Naive thymus-derived CD4-positive, alpha-beta T cell (primary cell): ENCODE results near the gene YPEL1. TPM values are rescaled to one million over a fixed set of nuclear protein-coding genes. Genes with fewer than 3 reads are reported as not detected.

Experiments used
- ATAC-seq: fragments of 150-1000 bp; cut with Tn5 transposase; 2 replicates; pipeline ENCODE4 v1.10.0; 2021; ENCODE audit warnings: mild to moderate bottlenecking, moderate library complexity
- CTCF ChIA-PET: fragments of 350-600 bp; sonication (Branson Sonifier 250); formaldehyde crosslinking; loops from one replicate; lab custom pipeline; 2021; ENCODE audit warnings: antibody characterized with exemption; lab: Charles Lee
- POLR2A ChIA-PET: fragments of 350-600 bp; sonication (Branson Sonifier 250); formaldehyde crosslinking; loops from one replicate; lab custom pipeline; 2021; ENCODE audit warnings: antibody characterized with exemption, inconsistent platforms; lab: Charles Lee
- DNase-seq, 9 donors: peaks; one replicate each; pipeline versions ENCODE4 v3.0.0 to v3.0.0-alpha.2; 2020 to 2022; ENCODE audit warnings: mixed read lengths in 1 of 9
- H3K27ac ChIP-seq: one replicate; pipeline ENCODE4 v1.7.0; 2013; ENCODE audit warnings: mild to moderate bottlenecking, low read depth, low read length, moderate library complexity
- H3K27me3 ChIP-seq, 2 donors: one replicate each; pipeline ENCODE4 v1.7.0; 2013; ENCODE audit warnings: low read length in 2 of 2, mild to moderate bottlenecking in 2 of 2, moderate library complexity in 2 of 2; ENCODE audit not compliant: control insufficient read depth in 2 of 2, insufficient read depth in 2 of 2
- H3K36me3 ChIP-seq, 3 experiments: 1 replicate in 2 of 3; 2 replicates in 1 of 3; pipeline ENCODE4 v1.7.0; 2013; ENCODE audit warnings: low read length in 3 of 3, mild to moderate bottlenecking in 3 of 3, moderate library complexity in 1 of 3; ENCODE audit not compliant: insufficient read depth in 3 of 3, control insufficient read depth in 2 of 3
- H3K4me1 ChIP-seq, 2 donors: one replicate each; pipeline ENCODE4 v1.7.0; 2013; ENCODE audit warnings: low read length in 2 of 2, mild to moderate bottlenecking in 2 of 2, moderate library complexity in 1 of 2; ENCODE audit not compliant: control insufficient read depth in 2 of 2, insufficient read depth in 2 of 2
- H3K4me3 ChIP-seq: 2 replicates; pipeline ENCODE4 v1.7.0; 2013; ENCODE audit warnings: mild to moderate bottlenecking, low read length
- H3K9me3 ChIP-seq, 3 experiments: 1 replicate in 2 of 3; 2 replicates in 1 of 3; pipeline ENCODE4 v1.7.0; 2013; ENCODE audit warnings: low read length in 3 of 3; ENCODE audit not compliant: control insufficient read depth in 2 of 3
- H3K27ac Mint-ChIP-seq, 9 donors: one replicate each; pipeline ENCODE4 v1.8.0; 2020 to 2022; ENCODE audit warnings: mixed read lengths in 9 of 9, mild to moderate bottlenecking in 8 of 9, moderate library complexity in 5 of 9, inconsistent platforms in 2 of 9
- H3K27me3 Mint-ChIP-seq, 5 donors: one replicate each; pipeline ENCODE4 v1.8.0; 2021 to 2022; ENCODE audit warnings: mixed read lengths in 5 of 5, mild to moderate bottlenecking in 1 of 5
- H3K36me3 Mint-ChIP-seq, 5 donors: one replicate each; pipeline ENCODE4 v1.8.0; 2020 to 2022; ENCODE audit warnings: mixed read lengths in 5 of 5, mild to moderate bottlenecking in 3 of 5, inconsistent platforms in 1 of 5
- H3K4me1 Mint-ChIP-seq, 7 donors: one replicate each; pipeline ENCODE4 v1.8.0; 2020 to 2022; ENCODE audit warnings: mixed read lengths in 7 of 7, mild to moderate bottlenecking in 3 of 7, inconsistent platforms in 1 of 7
- H3K4me3 Mint-ChIP-seq, 10 donors: one replicate each; pipeline ENCODE4 v1.8.0; 2020 to 2022; ENCODE audit warnings: mild to moderate bottlenecking in 10 of 10, mixed read lengths in 10 of 10, moderate library complexity in 6 of 10, inconsistent platforms in 2 of 10
- H3K9me3 Mint-ChIP-seq, 11 donors: one replicate each; pipeline ENCODE4 v1.8.0; 2020 to 2022; ENCODE audit warnings: mixed read lengths in 11 of 11, mild to moderate bottlenecking in 4 of 11, inconsistent platforms in 1 of 11, moderate library complexity in 1 of 11
- intact Hi-C, 2 donors: fragments of 100-400 bp; cut with micrococcal nuclease; formaldehyde crosslinking; loops; one replicate each; pipeline ENCODE4 v1.15.1; 2023
- polyA plus RNA-seq, 2 donors: library from polyadenylated mRNA; unstranded; fragments of 300-500 nt; fragmentation: Illumina TruSeq; gene quantifications; one replicate each; pipeline ENCODE4 v1.2.3, GENCODE V29; 2021
- total RNA-seq, 6 experiments: library from RNA in 5 of 6; stranded (reverse) in 5 of 6; gene quantifications; 1 replicate in 5 of 6; 2 replicates in 1 of 6; pipeline ENCODE4 v1.2.3 and lab custom pipeline; 2021 to 2026

Gene YPEL1
- total and polyA plus RNA-seq, 7 experiments from 2014 or later = 1.5 to 9.5 (median 3.6) TPM

- Mint-ChIP-seq H3K36me3 (peaks cover 0 to 3% (median 0%) of the 10 kb centered on the region in 5 donors), H3K4me3 (peak overlapping the region in 1 of 10 donors; percentile 38), H3K27ac (no peak overlapping the region), H3K9me3 (no peaks in the 10 kb centered on the region), H3K27me3 (no peaks in the 10 kb centered on the region), H3K4me1 (peaks cover 13 to 22% (median 17%) of the 10 kb centered on the region in 7 donors)
- H3K27ac ChIP-seq = no peak overlapping the region
- CTCF ChIA-PET = interaction anchor here (0.5 kb wide), 1 partner anchor 91 kb away, joined by 3 read pairs; no protein-coding TSS in a partner anchor
- intact Hi-C loops = loop anchor here in 1 of 2 donors (5.0 kb wide), 1 partner anchor 157 kb away; no protein-coding TSS in a partner anchor
- H3K27me3 ChIP-seq = no peaks in the 10 kb centered on the region
- POLR2A ChIA-PET = no interaction called here
- H3K4me1 ChIP-seq = peaks cover 0 to 14% of the 10 kb centered on the region in 2 donors
- H3K36me3 ChIP-seq = no peaks in the 10 kb centered on the region
- H3K9me3 ChIP-seq = no peaks in the 10 kb centered on the region
- ATAC-seq = no peak
- H3K4me3 ChIP-seq = no peak overlapping the region
- DNase-seq = no peak
Measured at GRCh38 chr22:21659864-21660525, 75.6 kb downstream of the YPEL1 start.

GRCh38 chr22:21657360-21658032 lies 78.1 kb downstream of the YPEL1 start:
- Histone ChIP-seq H3K9me3 (no peaks in the 10 kb centered on the region), H3K27me3 (no peaks in the 10 kb centered on the region), H3K4me3 (peak overlapping the region; percentile 56), H3K4me1 (peaks cover 0 to 14% of the 10 kb centered on the region in 2 donors), H3K27ac (peak overlapping the region; percentile 62), H3K36me3 (no peaks in the 10 kb centered on the region)
- CTCF ChIA-PET = interaction anchor here (2.7 kb wide), 1 partner anchor 15 kb away, joined by 9 read pairs; the partner anchor contains the start of gene SDF2L1
- intact Hi-C loops = loop anchor here (1.0 to 5.0 kb wide), 4 partner anchors 9 to 160 kb away; partner anchors contain the start of genes SDF2L1 (in 2 of the 2), PPIL2 (in 1 of the 2) and YDJC (in 1 of the 2)
- DNase-seq (peak; percentile 61 to 90 (median 67)), ATAC-seq (peak; percentile 96)
- peaks cover 0 to 3% (median 0%) of the 10 kb centered on the region in 5 donors for H3K36me3 Mint-ChIP-seq
- H3K9me3 Mint-ChIP-seq = no peaks in the 10 kb centered on the region
- POLR2A ChIA-PET = interaction anchor here (0.5 kb wide), 1 partner anchor 10 kb away, joined by 4 read pairs; no protein-coding TSS in a partner anchor
- H3K4me1 Mint-ChIP-seq = peaks cover 11 to 26% (median 13%) of the 10 kb centered on the region in 7 donors
- peak overlapping the region in 5 of 9 donors; percentile 38 to 91 (median 68) for H3K27ac Mint-ChIP-seq
- H3K4me3 Mint-ChIP-seq = peak overlapping the region; percentile 75 to 94 (median 86)
- H3K27me3 Mint-ChIP-seq = no peaks in the 10 kb centered on the region

- no peaks in the 10 kb centered on the region for H3K9me3 Mint-ChIP-seq
Measured at GRCh38 chr22:21657020-21657359, 78.6 kb downstream of the YPEL1 start.

DNA sequence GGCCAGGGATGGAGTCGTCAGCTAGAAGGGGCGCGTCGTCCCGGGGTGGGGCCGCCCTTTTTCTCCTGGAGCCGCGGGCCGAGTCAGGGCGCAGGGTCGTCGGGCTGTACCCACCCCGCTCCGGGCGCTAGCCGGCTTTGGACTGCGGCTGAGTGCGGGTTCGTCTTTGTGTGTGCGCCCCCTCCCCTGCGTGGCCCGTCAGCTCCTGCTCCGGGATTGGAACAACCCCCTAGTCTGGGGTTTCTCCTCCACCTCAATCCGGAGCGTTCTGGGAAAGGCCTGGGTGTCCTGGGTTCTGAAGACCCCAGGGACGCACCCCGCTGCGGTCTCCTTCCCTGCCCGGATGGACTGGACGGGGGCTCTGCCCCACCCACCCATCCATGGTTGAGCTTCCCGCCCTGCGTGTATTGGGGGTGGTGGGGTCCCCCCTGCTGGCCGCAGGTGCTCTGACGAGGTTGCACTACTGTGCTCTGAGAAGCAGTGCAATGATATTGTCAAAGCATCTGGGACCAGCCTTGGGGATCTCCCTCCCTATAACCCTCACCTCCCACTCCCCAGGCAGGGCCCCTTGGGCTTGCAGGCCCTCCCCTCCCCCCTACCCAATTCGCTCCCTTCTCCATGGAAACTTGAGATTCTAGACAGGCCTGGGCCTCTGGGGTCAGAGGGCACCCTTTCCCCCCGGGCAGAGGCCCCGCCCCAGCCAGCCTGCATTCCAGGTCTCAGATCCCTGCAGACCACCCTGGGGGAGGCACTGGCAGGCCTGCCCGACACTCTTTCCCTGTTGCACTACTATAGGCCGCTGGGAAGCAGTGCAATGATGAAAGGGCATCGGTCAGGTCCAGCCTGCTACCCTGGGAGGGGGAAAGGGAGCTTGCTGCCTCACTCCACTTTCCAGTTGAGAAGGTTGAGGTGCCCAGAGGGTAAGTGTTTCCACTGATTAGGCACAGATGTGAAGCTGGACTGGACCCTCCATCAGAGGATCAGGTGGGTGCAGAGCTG lies 82.7 kb downstream of the YPEL1 start:
- Histone ChIP-seq H3K27me3 (no peaks in the 10 kb centered on the region), H3K4me3 (peak overlapping the region; percentile 63), H3K27ac (peak overlapping the region; percentile 36), H3K9me3 (no peaks in the 10 kb centered on the region), H3K4me1 (peaks cover 9 to 22% of the 10 kb centered on the region in 2 donors), H3K36me3 (no peaks in the 10 kb centered on the region)
- peak overlapping the region in 7 of 10 donors; percentile 48 to 89 (median 89) for H3K4me3 Mint-ChIP-seq
- no peak for ATAC-seq
- DNase-seq = no peak
- intact Hi-C loops = loop anchor here in 1 of 2 donors (1.0 kb wide), 2 partner anchors 11 to 12 kb away; partner anchors contain the start of gene SDF2L1
- no peak overlapping the region for H3K27ac Mint-ChIP-seq
- ChIA-PET POLR2A (interaction anchor here (0.9 to 4.4 kb wide), 5 partner anchors 10 to 23 kb away, joined by 3 to 23 read pairs (median 4); partner anchors contain the start of genes PPIL2, SDF2L1 and YDJC), CTCF (interaction anchor here (0.9 kb wide), 1 partner anchor 10 kb away, joined by 4 read pairs; the partner anchor contains the start of gene SDF2L1)
- H3K36me3 Mint-ChIP-seq = peaks cover 0 to 6% (median 0%) of the 10 kb centered on the region in 5 donors
- H3K4me1 Mint-ChIP-seq = peaks cover 18 to 41% (median 31%) of the 10 kb centered on the region in 7 donors
- H3K27me3 Mint-ChIP-seq = no peaks in the 10 kb centered on the region
- no peaks in the 10 kb centered on the region for H3K9me3 Mint-ChIP-seq

More at GRCh38 chr22:21657020-21657359, 78.6 kb downstream of the YPEL1 start:
- peak overlapping the region; percentile 62 for H3K27ac ChIP-seq
- no peaks in the 10 kb centered on the region for H3K36me3 ChIP-seq
- DNase-seq (no peak), ATAC-seq (no peak)
- Mint-ChIP-seq H3K27ac (peak overlapping the region in 8 of 9 donors; percentile 5 to 91 (median 70)), H3K4me1 (peaks cover 11 to 26% (median 14%) of the 10 kb centered on the region in 7 donors), H3K27me3 (no peaks in the 10 kb centered on the region), H3K36me3 (peaks cover 0 to 3% (median 0%) of the 10 kb centered on the region in 5 donors), H3K4me3 (peak overlapping the region; percentile 75 to 89 (median 86))
- POLR2A ChIA-PET = interaction anchor here (0.8 to 2.1 kb wide), 3 partner anchors 10 to 28 kb away, joined by 3 to 12 read pairs (median 4); partner anchors contain the start of gene SDF2L1
- no peaks in the 10 kb centered on the region for H3K27me3 ChIP-seq
- H3K4me3 ChIP-seq = peak overlapping the region; percentile 56
- CTCF ChIA-PET = interaction anchor here (2.4 to 2.7 kb wide), 2 partner anchors 11 to 14 kb away, joined by 6 to 9 read pairs; partner anchors contain the start of gene SDF2L1
- intact Hi-C loops = loop anchor here (1.0 to 5.0 kb wide), 4 partner anchors 9 to 160 kb away; partner anchors contain the start of genes SDF2L1 (in 2 of the 2), PPIL2 (in 1 of the 2) and YDJC (in 1 of the 2)
- H3K9me3 ChIP-seq = no peaks in the 10 kb centered on the region
- H3K4me1 ChIP-seq = peaks cover 0 to 14% of the 10 kb centered on the region in 2 donors

GRCh38 chr22:21652010-21652546 lies 83.5 kb downstream of the YPEL1 start:
- CTCF ChIA-PET = no interaction called here
- Histone ChIP-seq H3K9me3 (no peaks in the 10 kb centered on the region), H3K4me3 (peak overlapping the region; percentile 63), H3K27me3 (no peaks in the 10 kb centered on the region), H3K36me3 (no peaks in the 10 kb centered on the region), H3K4me1 (peaks cover 9 to 20% of the 10 kb centered on the region in 2 donors), H3K27ac (peak overlapping the region; percentile 45)
- peak; percentile 60 to 90 (median 77) for DNase-seq
- intact Hi-C loops = loop anchor here in 1 of 2 donors (1.0 kb wide), 2 partner anchors 10 to 13 kb away; partner anchors contain the start of gene SDF2L1
- Mint-ChIP-seq H3K27me3 (no peaks in the 10 kb centered on the region), H3K27ac (peak overlapping the region in 3 of 9 donors; percentile 8 to 85 (median 59)), H3K9me3 (no peaks in the 10 kb centered on the region), H3K4me1 (peaks cover 16 to 38% (median 30%) of the 10 kb centered on the region in 7 donors), H3K4me3 (peak overlapping the region; percentile 82 to 89 (median 88)), H3K36me3 (peaks cover 0 to 6% (median 0%) of the 10 kb centered on the region in 5 donors)
- POLR2A ChIA-PET = interaction anchor here (0.9 to 4.4 kb wide), 5 partner anchors 10 to 22 kb away, joined by 3 to 23 read pairs (median 3); partner anchors contain the start of genes PPIL2, SDF2L1 and YDJC
- peak; percentile 98 for ATAC-seq
